B cell (primary cell): ENCODE data around the gene ADAMTS17. TPM values are rescaled to one million over a fixed set of nuclear protein-coding genes. Genes with fewer than 3 reads are reported as not detected.

Experiments used
- ATAC-seq: fragments of 200-7000 bp; cut with Tn5 transposase; one replicate; pipeline ENCODE4 v1.10.0; 2021; ENCODE audit warnings: low read depth, mild to moderate bottlenecking, moderate number of reproducible peaks, moderate library complexity
- CTCF ChIA-PET: fragments of 350-600 bp; sonication (Branson Sonifier 250); formaldehyde crosslinking; loops from one replicate; lab custom pipeline; 2021; ENCODE audit warnings: antibody characterized with exemption, inconsistent platforms; lab: Charles Lee
- POLR2A ChIA-PET: fragments of 350-600 bp; sonication (Branson Sonifier 250); formaldehyde crosslinking; loops from one replicate; lab custom pipeline; 2021; ENCODE audit warnings: antibody characterized with exemption; lab: Charles Lee
- DNase-seq: peaks from one replicate; pipeline ENCODE4 v3.0.0; 2013
- H2AFZ ChIP-seq: 2 replicates; pipeline ENCODE4 v1.6.1; 2012; ENCODE audit warnings: mild to moderate bottlenecking, low read depth, low read length; ENCODE audit not compliant: insufficient read depth, poor library complexity, severe bottlenecking
- H3K27ac ChIP-seq, 2 donors: 1 replicate in 1 of 2; 2 replicates in 1 of 2; pipeline ENCODE4 v1.5.1; 2012 to 2013; ENCODE audit warnings: low read length in 2 of 2, mild to moderate bottlenecking in 2 of 2, moderate library complexity in 1 of 2
- H3K27me3 ChIP-seq, 4 experiments: fragments of 200-600 bp in 1 of 4; sonication (generic) in 1 of 4; replicated peaks in 1 of 4; 1 replicate in 2 of 4; 2 replicates in 2 of 4; pipeline versions ENCODE4 v1.6.1 to v1.7.0; 2013 to 2016; ENCODE audit warnings: low read length in 3 of 4, mild to moderate bottlenecking in 2 of 4, mixed read lengths in 1 of 4, moderate library complexity in 1 of 4; ENCODE audit not compliant: insufficient read depth in 4 of 4, control insufficient read depth in 3 of 4; ENCODE audit errors: control extremely low read depth in 1 of 4
- H3K36me3 ChIP-seq, 2 experiments: replicated peaks in 1 of 2; 1 replicate in 1 of 2; 2 replicates in 1 of 2; pipeline versions ENCODE4 v1.6.1 to v1.7.1; 2013; ENCODE audit warnings: low read length in 1 of 2; ENCODE audit not compliant: insufficient read depth in 2 of 2, control insufficient read depth in 1 of 2; ENCODE audit errors: control extremely low read depth in 1 of 2, extremely low read depth in 1 of 2
- H3K4me1 ChIP-seq, 2 donors: fragments of 200-600 bp in 1 of 2; sonication (generic) in 1 of 2; 1 replicate in 1 of 2; 2 replicates in 1 of 2; pipeline versions ENCODE4 v1.5.1 to v1.6.1; 2013 to 2017; ENCODE audit warnings: low read length in 2 of 2; ENCODE audit not compliant: control insufficient read depth in 2 of 2, insufficient read depth in 2 of 2
- H3K4me2 ChIP-seq: replicated peaks from 2 replicates; pipeline ENCODE3; 2012; ENCODE audit warnings: mild to moderate bottlenecking, low read depth, low read length; ENCODE audit not compliant: poor library complexity, severe bottlenecking
- H3K4me3 ChIP-seq, 5 experiments: fragments of 200-600 bp in 1 of 5; sonication (generic) in 1 of 5; 1 replicate in 3 of 5; 2 replicates in 2 of 5; pipeline versions ENCODE4 v1.5.1 to v1.7.0; 2011 to 2016; ENCODE audit warnings: low read length in 4 of 5, mild to moderate bottlenecking in 4 of 5, low read depth in 2 of 5, control low read depth in 1 of 5, moderate library complexity in 1 of 5; ENCODE audit not compliant: insufficient read depth in 1 of 5; ENCODE audit errors: control extremely low read depth in 1 of 5, extremely low read depth in 1 of 5
- H3K79me2 ChIP-seq: fragments of 200-600 bp; sonication (generic); one replicate; pipeline ENCODE4 v1.6.0; 2016; ENCODE audit warnings: low read length; ENCODE audit not compliant: control insufficient read depth, insufficient read depth
- H3K9ac ChIP-seq: fragments of 200-600 bp; sonication (generic); 2 replicates; pipeline ENCODE4 v1.6.1; 2017; ENCODE audit warnings: mild to moderate bottlenecking, low read length, moderate library complexity
- H3K9me3 ChIP-seq, 3 donors: one replicate each; pipeline versions ENCODE4 v1.6.1 to v1.7.1; 2013; ENCODE audit warnings: low read length in 2 of 3; ENCODE audit not compliant: control insufficient read depth in 2 of 3, insufficient read depth in 1 of 3; ENCODE audit errors: control extremely low read depth in 1 of 3
- H4K20me1 ChIP-seq: 2 replicates; pipeline ENCODE4 v1.6.0; 2012; ENCODE audit warnings: mild to moderate bottlenecking, low read length; ENCODE audit not compliant: insufficient read depth, control insufficient read depth, poor library complexity, severe bottlenecking
- H3K27ac Mint-ChIP-seq: one replicate; pipeline ENCODE4 v1.8.0; 2021; ENCODE audit warnings: mixed read lengths
- H3K27me3 Mint-ChIP-seq: one replicate; pipeline ENCODE4 v1.8.0; 2021; ENCODE audit warnings: mixed read lengths
- H3K4me1 Mint-ChIP-seq: one replicate; pipeline ENCODE4 v1.8.0; 2021; ENCODE audit warnings: mixed read lengths
- H3K4me3 Mint-ChIP-seq: one replicate; pipeline ENCODE4 v1.8.0; 2021; ENCODE audit warnings: mixed read lengths
- H3K9me3 Mint-ChIP-seq: one replicate; pipeline ENCODE4 v1.8.0; 2022; ENCODE audit warnings: mixed read lengths; ENCODE audit not compliant: insufficient read depth
- EZH2 ChIP-seq: IDR thresholded peaks from 2 replicates; pipeline ENCODE4 v1.6.1; 2012; ENCODE audit warnings: borderline replicate concordance, low read depth, mild to moderate bottlenecking, moderate library complexity, low read length; ENCODE audit not compliant: insufficient read depth, poor library complexity, severe bottlenecking
- WGBS: methylation state at CpG from one replicate; pipeline ENCODE4 v1.1.5; 2013; ENCODE audit warnings: missing lambda C conversion rate; ENCODE audit not compliant: insufficient coverage; 5-methylcytosine and 5-hydroxymethylcytosine counted together
- intact Hi-C: fragments of 100-400 bp; cut with micrococcal nuclease; formaldehyde crosslinking; loops from one replicate; pipeline ENCODE4 v1.10.0; 2022
- polyA plus RNA-seq: library from polyadenylated mRNA; depleted of rRNA; stranded (reverse); fragments of >200 nt; gene quantifications from 2 replicates; pipeline ENCODE4 v1.2.3, GENCODE V29; 2012
- total RNA-seq, 2 donors: library from RNA; stranded (reverse); fragments of 120-200 nt in 1 of 2; gene quantifications; 1 replicate in 1 of 2; 2 replicates in 1 of 2; pipeline versions ENCODE4 v1.2.3 to v1.2.4, GENCODE V29; 2013 to 2022
- TF ChIP-seq, protein P1 (sequence below): fragments of 200-600 bp; IDR thresholded peaks from one replicate; pipeline ENCODE4 v1.8.0; 2022; ENCODE audit warnings: antibody characterized with exemption, mild to moderate bottlenecking

The ADAMTS17 gene
- total and polyA plus RNA-seq, 2 donors (not counting 1 experiment from before 2014, with no cell fraction given), result 0.10 TPM; not detected in 1

DNA sequence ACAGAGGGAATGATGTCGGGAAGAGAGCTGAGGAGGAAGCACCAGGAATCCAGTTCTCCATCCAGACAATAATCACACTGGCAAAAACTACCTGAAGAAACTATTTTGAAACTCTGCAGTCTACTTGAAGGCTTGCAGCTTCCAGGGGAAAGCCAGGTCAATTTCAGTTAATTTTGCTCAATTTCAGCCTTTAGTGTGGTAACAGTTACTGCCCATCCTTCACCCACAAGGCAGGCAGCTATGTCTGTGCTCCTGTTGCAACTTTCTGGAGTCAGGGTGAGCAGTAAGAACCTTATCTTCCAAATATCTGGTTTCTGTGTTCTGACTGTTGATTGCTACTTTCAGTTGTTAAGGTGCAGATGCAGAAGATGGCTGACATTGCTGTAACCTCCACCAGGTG lies 221.7 kb downstream of the ADAMTS17 start:
- no peak overlapping the region for H3K27ac Mint-ChIP-seq
- Histone ChIP-seq H3K36me3 (no peaks in the 10 kb centered on the region), H3K4me3 (no peak overlapping the region), H3K27ac (no peak overlapping the region), H3K27me3 (no peaks in the 10 kb centered on the region), H4K20me1 (no peaks in the 10 kb centered on the region), H3K4me1 (no peaks in the 10 kb centered on the region), H2AFZ (no peak overlapping the region), H3K79me2 (no peaks in the 10 kb centered on the region), H3K4me2 (no peak overlapping the region), H3K9me3 (peaks cover 0 to 41% (median 19%) of the 10 kb centered on the region in 3 donors), H3K9ac (no peak overlapping the region)
- no peaks in the 10 kb centered on the region for H3K27me3 Mint-ChIP-seq
- H3K9me3 Mint-ChIP-seq, result peaks cover 22% of the 10 kb centered on the region
- DNase-seq (no peak), ATAC-seq (no peak)
- intact Hi-C loops, result no loop called here
- ChIA-PET POLR2A (no interaction called here), CTCF (no interaction called here)
- H3K4me3 Mint-ChIP-seq, result no peak overlapping the region
- H3K4me1 Mint-ChIP-seq, result no peaks in the 10 kb centered on the region
- WGBS, result no CpG with 5 or more reads among the region's 1 CpG
- no peak for TF ChIP-seq EZH2
- TF ChIP-seq, protein P1, sequence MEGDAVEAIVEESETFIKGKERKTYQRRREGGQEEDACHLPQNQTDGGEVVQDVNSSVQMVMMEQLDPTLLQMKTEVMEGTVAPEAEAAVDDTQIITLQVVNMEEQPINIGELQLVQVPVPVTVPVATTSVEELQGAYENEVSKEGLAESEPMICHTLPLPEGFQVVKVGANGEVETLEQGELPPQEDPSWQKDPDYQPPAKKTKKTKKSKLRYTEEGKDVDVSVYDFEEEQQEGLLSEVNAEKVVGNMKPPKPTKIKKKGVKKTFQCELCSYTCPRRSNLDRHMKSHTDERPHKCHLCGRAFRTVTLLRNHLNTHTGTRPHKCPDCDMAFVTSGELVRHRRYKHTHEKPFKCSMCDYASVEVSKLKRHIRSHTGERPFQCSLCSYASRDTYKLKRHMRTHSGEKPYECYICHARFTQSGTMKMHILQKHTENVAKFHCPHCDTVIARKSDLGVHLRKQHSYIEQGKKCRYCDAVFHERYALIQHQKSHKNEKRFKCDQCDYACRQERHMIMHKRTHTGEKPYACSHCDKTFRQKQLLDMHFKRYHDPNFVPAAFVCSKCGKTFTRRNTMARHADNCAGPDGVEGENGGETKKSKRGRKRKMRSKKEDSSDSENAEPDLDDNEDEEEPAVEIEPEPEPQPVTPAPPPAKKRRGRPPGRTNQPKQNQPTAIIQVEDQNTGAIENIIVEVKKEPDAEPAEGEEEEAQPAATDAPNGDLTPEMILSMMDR, result no peak

DNA sequence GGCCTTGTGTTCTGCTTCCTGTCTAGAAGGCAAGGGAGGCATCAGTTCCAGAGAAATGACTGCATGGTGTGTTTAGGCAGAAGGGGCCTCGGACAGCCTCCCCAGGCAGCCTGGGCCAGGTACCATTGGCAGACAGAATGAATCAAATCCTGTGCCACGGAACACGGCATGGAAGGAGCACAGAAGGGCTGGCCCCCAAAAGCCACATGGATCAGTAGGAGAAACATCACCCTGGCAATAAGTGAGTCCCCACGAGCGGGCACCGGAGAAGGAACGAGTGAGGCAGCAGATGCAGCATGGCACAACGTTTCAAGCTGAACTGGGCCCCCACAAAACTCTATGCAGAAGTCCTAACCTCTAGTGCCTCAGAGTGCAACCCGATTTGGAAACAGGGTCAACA lies 223.2 kb downstream of the ADAMTS17 start:
- POLR2A ChIA-PET, result no interaction called here
- Mint-ChIP-seq H3K4me1 (no peaks in the 10 kb centered on the region), H3K4me3 (no peak overlapping the region)

More for the DNA sequence above, 223.2 kb downstream of the ADAMTS17 start:
- intact Hi-C loops, result no loop called here
- WGBS, result 86% methylated on average over 8 of the region's 9 CpGs
- no peak overlapping the region for H2AFZ ChIP-seq
- H3K4me2 ChIP-seq, result no peak overlapping the region
- peaks cover 7% of the 10 kb centered on the region for H3K27me3 Mint-ChIP-seq
- H3K27ac Mint-ChIP-seq, result no peak overlapping the region
- TF ChIP-seq, protein P1, result no peak
- TF ChIP-seq EZH2, result no peak
- DNase-seq (no peak), ATAC-seq (no peak)
- no peak overlapping the region for H3K4me3 ChIP-seq
- peaks cover 0 to 34% (median 19%) of the 10 kb centered on the region in 3 donors for H3K9me3 ChIP-seq
- no peaks in the 10 kb centered on the region for H3K4me1 ChIP-seq
- H4K20me1 ChIP-seq, result no peaks in the 10 kb centered on the region
- no peaks in the 10 kb centered on the region for H3K27me3 ChIP-seq
- H3K9me3 Mint-ChIP-seq, result peaks cover 22% of the 10 kb centered on the region
- H3K36me3 ChIP-seq, result no peaks in the 10 kb centered on the region
- CTCF ChIA-PET, result no interaction called here
- no peak overlapping the region for H3K27ac ChIP-seq
- no peak overlapping the region for H3K9ac ChIP-seq
- H3K79me2 ChIP-seq, result no peaks in the 10 kb centered on the region
